HG03460 (cell line): ENCODE results near the gene NEDD4L.
A peak's percentile ranks its signal among the peaks of the same experiment; 100 is the strongest.

Experiments used
- ATAC-seq: cut with Tn5 transposase; IDR thresholded peaks from one replicate; pipeline ENCODE4 v1.9.1; 2021; ENCODE audit not compliant: unreplicated experiment

Gene NEDD4L

DNA sequence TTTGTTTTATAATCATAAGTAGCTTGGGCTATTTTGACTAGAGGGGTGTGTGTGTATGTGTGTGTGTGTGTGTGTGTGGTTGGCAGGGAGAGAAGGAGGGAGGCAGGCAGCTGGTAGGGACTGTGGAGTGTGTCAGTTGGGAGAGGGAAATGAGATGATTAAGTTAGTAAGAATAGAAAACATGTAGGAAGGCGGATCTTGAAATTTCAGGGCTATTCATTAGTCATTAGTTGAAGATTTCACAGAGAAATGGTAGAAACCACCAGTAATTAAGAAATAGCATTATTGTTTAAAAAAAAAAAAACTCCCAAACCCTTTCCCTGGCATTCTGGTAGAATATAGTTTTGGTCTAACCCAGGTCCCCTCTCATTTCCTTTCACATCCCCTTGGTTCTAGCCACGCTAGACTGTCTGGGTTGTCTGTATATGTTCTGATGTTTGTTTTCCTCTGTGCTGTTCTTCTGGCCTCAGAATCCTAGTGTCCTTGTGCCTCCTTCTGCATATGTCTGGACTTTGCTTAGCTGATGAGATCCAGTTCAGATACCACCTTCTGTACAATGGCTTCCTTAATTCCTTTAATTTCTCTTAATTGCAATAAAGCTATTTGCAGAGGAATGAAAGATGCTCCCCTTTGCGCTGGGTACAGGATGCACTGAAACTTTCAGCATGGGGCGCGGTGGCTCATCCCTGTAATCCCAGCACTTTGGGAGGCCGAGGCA lies 161.6 kb downstream of the NEDD4L start:
- ATAC-seq: no peak

DNA sequence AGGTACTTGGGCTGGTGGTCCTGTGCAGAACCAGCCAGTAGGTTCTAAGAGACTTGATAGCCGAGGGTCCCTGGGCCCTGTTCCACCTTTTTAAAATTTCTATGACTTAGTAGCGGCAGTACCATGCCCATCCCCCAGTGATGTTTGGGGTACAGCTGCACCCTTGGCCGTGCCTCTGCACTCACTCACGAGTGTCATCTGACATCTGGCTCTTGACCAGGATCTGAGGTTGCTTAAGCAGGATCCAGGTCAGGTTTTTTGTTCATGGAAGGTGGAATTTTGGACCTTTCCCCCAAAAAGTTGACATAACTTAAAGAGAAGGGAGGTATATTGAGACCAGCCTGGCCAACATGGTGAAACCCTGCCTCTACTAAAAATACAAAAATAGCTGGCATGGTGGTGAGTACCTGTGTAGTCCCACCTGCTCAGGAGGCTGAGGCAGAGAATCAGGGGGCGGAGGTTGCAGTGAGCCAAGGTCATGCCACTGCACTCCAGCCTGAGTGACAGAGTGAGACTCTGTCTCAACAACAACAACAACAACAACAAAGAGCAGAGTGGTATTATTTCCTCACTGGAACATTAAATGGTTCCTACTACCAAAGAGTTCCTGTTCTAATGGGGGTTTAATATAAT lies 163.6 kb downstream of the NEDD4L start:
- no peak for ATAC-seq

DNA sequence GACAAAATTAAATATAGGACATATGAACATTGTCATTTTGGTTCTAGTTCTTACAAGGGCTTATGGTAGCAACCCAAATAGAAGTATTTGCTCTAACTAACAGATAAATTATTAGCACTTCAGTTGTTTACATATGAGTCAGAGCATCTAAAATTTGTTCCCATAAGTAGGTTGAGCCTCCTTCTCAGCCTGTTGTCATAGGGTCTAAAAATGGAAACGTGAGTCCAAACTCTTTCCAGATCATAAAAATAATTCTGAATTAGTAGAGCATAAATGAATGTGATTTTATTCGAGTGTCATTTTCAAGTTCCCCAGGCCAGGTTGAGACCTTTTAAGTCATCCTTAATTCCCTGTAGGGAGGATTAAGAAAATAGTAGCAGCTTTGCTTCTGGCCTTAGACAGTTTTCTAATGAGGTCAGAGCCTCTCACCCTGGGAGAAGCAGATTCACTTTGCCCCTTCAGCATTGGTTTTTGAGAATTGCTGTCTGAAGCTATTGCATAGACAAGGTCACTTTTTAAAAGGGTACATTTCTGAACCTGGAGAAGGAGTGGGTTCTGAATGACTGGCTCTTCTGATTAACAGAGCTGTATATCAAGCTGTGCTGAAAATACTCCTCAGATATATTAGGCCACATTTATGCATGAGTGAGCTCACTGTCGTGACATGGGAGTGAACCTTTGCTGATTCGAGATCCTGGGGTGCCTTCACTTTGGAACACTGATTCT lies 164.3 kb downstream of the NEDD4L start:
- ATAC-seq: no peak

DNA sequence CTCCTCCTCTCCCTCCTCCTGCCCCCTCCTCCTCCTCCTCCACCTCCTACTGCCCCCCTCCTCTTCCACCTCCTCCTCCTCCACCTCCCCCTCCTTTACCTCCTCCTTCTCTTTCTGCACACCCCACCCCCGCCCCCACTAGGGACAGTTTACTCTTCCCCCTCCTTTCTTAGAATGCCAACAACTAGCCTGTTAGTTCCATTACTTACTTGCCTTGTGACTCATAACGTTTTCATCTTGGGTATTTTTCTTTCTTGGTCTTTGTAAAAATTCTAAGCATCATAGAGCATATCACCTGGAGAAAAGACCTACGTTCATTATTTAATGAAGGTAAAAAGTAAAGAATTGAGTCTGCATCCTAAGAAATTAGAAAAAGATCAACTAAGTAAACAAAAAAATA lies 165.3 kb downstream of the NEDD4L start:
- ATAC-seq: no peak

DNA sequence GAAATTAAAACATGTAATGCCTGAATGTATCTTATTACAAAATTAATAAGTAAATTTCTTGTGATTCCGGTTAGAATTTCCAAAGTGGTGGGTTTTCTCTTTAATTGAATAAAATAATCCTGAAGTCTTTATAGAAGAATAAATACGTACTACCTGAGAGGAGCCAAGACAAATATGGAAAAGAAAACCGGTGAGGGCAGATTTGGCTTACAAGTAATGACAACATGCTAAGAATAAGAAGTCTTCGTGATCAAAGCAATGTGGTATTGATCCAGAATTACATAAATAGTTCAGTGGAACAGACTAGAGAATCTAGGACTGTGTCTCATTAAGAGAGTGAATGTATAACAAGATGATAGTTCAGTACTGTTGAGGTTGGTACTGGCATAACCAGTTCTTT lies 167.5 kb downstream of the NEDD4L start:
- ATAC-seq: no peak

DNA sequence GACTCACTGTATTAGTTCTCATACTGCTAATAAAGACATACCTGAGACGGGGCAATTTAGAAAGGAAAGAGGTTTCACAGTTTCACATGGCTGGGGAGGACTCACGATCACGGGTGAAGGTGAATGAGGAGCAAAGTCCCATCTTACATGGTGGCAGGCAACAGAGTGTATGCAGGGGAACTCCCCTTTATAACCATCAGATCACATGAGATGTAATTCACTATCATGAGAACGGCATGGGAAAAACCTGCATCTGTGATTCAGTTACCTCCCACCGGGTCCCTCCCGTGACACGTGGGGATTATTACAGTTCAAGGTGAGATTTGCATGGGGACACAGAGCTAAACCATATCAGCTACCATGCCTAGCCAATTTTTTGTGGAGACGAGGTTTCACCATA lies 168.2 kb downstream of the NEDD4L start:
- no peak for ATAC-seq

DNA sequence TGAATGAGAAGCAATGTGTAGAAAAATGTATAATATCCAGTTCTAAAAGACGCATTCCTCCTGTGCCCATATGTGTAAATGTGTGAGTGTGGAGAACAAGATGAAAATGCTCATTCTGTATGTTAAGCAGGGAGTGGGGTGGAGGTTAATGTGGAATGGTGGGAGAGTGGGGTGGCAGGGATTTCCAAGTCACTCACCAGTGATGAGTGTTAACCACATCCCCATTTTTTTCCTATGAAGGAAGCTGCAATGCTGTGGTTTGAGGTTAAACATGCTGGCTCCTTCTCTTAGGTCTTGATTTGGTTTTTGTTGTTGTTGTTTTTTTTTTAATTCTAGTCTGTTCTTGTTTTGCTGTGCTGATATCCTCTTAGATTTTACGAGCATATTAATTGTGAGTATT lies 169.4 kb downstream of the NEDD4L start:
- no peak for ATAC-seq

DNA sequence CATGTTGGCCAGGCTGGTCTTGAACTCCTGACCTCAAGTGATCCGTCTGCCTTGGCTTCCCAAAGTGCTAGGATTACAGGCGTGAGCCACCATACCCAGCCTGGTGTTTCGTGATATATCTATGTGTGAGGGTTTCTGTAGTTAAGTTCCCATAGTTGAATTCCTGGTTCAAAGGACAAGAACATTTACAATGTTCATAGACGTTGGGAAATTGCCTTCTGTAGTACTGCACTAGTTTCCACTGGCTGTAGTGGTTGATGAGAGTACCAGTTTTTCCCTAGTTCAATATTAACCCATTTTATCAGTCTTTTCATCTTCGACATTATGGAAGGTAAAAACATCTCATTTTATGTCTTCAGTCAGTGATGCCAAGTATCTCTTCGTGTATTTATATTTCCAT lies 171.0 kb downstream of the NEDD4L start:
- ATAC-seq: no peak

DNA sequence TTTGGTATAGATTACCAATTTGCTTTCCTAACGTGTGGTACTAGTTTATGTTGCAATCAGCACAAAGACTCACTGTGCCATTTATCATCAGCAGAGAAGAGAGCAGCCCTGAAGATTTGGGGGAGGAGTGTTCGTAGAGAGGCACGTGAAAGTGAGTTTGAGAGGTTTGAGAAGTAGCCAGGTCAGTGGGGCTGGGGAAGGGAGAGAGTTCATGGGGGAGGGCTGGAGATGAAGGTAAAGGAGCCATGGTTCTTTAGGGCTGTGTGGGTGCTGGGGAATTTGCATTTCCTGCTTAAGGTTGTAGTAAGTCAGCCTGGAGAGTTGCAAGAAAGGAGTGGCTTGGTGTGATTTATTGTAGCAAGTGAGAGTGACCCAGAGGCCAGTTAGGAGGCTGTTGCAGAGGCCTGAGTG lies 172.1 kb downstream of the NEDD4L start:
- ATAC-seq: no peak

DNA sequence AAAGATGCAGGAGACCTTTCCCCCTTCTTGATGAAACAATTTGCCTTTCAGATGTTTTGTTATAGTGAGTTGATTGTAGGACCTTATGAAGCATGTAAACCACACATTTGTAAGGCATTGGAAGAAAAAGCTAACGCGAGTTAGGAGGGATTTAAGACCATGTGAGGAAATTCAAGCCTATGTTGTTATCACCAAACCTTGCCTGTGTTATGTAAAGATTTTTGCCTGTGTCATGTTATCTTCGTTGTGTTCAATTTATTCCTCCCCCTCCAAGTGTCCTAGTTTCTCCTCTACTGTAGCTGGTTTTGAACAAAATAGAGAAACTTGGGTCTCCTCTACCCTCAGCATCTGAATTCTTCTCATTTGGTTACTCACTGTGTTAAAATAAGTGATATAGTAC lies 173.0 kb downstream of the NEDD4L start:
- ATAC-seq: no peak

DNA sequence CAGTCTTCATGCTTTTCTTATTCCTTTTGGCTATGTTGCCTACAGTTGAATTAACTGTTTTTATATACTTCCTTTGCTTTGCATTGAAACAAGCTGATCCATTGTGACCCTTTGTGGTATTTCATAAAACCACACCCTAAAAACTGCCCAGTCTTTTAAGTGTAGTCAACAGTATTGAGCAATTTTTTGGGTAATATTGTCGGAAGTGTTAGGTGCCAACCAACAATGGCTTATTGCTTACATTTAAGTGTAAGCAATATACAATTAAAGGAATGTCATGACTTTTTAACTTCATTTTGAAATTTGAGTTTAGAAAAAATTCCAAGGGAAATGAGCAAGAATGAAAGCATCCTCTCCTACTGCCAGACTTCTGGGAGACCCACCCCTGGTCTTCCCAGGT lies 174.1 kb downstream of the NEDD4L start:
- no peak for ATAC-seq

DNA sequence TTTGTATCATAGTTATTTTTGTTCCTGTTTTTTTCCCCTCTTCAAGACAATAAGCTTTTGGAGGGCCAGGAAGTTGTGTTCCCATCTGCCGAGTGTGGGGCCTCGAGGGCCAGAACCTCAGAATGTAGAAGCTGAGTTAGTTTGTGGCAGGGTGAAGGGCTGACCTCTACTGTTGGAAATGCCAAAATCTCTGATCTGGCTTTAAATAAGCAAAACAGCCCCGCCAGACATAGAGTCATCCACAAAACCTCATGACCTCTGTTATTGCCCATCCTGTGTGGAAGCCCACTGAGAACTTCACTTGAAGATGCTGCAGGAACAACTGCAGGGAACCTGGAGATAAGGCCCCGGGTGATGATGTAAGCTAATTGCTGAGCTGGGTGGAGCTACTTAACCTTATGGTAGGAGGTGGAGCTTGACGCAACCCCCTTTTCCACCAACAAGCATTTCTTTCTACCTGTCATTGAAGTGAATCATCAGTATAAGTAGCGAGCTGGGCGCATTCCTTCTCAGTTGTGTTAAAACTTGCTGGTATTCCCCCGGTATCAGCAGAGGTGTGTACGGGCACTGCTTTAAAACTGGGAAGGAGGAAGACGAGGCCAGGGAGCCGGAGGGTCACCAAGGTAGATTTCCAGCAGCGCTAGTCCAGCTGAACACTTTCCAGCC lies 177.2 kb downstream of the NEDD4L start:
- no peak for ATAC-seq

DNA sequence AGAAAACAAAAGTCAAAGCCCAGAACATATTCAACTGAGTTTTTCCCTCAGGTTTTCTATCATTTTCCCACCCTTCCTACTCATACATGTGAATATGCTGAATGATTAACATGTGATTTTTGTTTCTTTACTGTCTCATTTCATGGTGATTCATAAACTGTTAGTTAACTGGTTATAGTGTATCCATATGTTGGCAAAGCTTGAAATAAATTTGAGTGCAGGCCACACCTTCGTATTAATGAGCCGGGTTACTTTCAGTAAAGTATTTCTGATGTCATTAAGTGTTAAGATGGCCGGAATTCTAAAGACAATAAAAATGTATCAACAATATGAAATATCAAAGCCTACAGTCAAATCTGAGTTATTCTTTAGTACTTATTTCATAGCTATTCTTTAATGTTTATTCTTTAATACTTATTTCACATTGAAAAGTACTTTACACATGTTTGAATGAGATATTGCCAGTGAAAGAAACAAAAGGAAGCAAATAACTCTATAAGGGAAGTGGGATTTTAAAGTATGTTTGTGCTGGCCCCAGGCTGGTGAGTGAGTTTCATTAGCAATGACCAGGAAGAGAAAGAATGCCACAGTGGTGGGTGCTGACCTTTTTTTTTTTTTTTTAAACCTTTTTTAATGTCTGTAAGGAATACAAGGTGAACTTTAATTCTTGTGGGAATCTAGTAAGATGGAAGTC lies 178.6 kb downstream of the NEDD4L start:
- ATAC-seq: no peak

DNA sequence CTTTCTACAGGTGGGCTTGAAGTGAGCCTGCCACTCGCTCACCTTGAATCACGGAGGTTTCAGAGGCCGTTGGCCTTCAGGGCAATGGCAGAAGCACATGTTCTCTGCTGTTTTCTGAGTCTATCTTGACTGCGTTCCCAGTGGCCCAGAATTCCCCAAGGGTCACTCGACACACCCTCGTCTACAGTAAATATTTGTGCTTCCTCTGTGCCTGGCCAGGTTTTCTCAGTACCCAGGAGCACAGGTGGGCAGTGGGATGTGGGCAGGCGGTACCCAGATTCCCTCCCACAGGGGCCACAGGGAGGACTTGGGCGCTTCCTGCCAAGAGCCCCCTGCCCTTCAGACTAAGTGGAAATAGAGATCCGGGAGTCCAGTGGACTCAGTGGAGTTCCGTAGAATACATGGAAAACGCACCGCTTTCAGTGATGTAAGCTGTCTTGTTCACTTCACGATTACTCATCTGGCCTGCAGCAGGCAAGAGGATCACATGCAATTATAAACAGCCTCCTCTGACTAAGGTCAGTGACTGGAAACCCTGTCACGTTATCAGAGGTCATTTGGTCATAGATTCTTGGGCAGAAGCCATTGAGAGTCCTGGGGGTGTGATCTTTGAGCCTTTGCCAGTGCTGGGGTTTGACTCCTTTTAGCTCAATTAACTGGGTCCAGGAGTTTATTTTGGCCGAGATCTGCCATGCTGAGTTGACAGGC lies 179.8 kb downstream of the NEDD4L start:
- no peak for ATAC-seq

DNA sequence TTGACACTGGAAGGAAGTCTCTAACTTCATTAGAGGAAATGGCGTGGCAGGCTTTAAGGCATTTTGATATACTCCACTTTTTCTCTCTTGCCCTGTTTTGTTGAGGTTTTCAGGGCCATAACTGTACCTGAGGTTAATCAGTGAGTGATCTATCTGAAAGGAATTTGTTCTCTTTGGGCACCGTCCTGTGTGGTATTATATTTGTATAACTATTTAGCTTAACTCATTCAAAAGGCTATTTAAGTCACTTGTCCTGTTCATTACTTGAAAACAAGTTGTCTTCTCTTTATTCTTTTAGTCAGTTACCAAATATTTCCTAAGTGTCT lies 180.4 kb downstream of the NEDD4L start:
- ATAC-seq: no peak

DNA sequence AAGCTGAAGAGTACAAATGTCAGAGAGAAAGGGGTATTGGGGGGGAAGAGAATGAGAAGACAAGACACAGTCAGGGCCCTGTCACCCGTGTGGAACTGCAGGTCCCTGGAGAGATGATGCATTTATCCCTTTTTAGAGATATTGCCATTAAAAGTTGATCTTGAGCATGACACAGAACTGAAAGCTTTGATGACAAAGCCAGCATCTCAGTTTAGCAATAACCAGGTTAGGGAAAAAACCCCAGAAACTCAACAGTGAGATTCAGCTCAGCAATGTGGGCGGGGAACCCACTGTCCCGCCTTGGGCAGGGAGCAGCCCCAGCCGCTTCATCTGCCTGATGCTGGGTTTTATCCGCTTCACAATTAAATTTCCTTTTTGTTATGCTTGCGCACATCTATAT lies 181.1 kb downstream of the NEDD4L start:
- ATAC-seq: peak; percentile 81

DNA sequence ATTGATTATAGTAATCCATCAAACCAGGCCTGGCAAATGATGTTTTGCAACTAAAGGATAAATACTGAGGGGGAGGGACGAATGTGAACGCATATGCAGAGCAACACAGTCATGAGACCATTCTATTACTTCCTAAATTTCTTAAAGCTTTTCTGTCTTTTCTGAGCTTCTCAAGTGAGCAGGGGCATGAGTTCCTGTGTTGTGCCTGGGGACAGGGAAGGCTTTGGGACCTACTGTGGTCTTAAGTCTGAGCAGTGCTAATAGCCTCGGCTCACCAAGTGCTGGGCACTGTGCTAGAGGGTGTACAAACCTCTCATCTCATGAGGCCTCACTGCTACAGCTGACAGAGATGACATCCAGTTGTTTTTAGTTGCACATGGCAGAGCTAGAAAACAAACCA lies 182.4 kb downstream of the NEDD4L start:
- ATAC-seq: no peak

DNA sequence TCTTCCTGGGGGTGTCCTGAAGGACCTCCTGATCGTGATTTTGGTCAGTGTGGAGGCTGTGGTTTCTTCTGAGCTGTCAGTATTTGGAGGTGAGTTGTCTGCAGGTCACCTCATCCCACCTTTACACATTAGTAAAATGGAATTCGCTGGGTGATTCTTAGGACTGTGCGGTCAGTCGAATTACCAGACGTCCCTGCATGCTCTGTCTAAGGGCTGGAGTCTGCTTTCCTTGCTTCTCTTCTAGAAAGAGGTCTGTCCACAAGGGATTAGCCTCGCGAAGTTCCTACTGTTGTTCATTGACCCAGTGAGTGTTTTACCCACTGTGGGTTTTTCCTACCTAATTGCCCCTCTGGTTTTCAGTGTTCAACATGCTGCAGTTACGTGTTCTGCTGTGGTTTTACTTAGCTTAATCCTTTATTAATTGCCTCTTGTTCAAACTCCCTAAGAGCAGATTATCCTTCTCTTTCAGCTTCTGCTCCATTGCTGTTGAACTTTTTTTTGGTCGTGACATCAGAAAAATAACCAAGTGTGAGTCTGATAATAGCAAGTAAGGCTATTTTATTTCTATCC lies 183.4 kb downstream of the NEDD4L start:
- no peak for ATAC-seq

DNA sequence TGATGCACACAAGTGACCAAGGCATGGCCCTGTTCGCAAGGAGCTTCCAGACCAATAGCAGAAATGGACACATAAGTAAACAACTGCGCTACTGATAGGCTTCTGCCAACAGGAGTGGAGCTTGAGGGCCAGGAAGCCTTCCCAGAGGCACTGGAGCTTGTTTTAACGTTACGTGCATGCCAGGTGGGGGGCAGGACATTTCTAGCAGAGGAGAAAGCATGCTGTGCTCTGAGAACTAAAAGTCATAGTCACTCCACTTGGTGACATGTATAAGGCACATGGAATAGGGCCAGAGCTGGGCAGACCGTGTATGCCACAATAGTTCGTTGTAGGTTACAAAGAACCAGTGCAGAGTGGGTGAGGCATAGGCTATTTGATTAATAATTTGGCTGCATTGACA lies 184.2 kb downstream of the NEDD4L start:
- ATAC-seq: no peak

DNA sequence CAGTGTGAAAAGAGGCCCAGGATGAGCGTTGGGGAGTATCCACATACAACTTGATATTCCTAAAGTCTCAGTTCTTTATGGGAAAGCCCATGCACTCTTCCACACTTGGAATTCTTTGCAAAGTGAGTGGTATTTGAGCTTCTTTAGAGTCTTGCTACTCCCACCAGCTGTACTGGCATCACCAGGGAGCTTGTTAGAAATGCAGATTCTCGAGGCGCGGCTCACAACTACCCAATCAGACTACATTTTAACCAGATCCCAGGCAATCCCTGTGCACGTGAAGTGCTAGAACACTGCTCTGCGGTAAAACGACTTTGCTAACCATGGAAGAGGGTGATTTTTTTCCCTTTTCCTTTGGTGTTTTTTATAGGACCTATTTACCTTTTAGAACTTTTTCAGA lies 184.7 kb downstream of the NEDD4L start:
- ATAC-seq: no peak
